Measurements from ENCODE around the gene SLC16A4. TPM values are rescaled to one million over a fixed set of nuclear protein-coding genes. Genes with fewer than 3 reads are reported as not detected.

Gene SLC16A4
- total RNA-seq: 57.8 and 106 TPM in 2 replicates

DNA sequence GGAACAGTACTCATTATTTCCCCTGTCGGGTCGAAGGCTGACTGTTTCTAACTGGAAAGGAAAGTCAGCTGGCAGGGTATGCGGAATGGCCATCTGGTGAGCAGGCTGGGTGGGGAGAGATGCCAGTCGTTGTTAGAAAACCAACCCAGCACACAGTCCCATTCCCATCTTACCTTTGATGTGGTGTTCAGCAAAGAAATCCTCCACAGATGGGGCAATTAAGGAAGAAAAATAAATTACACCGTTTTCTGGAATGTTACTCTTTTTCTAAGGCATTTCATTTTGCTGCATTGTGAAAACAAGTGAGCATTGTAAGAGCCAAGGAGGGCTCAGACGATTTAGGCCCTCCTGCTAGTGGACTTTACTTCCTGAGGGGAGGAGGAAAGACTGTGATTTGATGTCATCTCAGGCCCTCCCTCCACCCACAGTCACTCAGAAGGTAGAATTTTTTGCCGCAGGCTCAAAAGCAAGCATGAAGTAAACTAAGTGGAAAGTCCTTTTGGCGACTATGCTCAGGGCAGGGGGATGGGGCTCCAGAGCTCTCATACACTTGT, at the start of gene SLC16A4:
Gene SLC16A4 (minus strand): TSS at position 335 of the 554 bp plus-strand sequence. CDS start 1,703 bp downstream, outside the sequence.

DNA sequence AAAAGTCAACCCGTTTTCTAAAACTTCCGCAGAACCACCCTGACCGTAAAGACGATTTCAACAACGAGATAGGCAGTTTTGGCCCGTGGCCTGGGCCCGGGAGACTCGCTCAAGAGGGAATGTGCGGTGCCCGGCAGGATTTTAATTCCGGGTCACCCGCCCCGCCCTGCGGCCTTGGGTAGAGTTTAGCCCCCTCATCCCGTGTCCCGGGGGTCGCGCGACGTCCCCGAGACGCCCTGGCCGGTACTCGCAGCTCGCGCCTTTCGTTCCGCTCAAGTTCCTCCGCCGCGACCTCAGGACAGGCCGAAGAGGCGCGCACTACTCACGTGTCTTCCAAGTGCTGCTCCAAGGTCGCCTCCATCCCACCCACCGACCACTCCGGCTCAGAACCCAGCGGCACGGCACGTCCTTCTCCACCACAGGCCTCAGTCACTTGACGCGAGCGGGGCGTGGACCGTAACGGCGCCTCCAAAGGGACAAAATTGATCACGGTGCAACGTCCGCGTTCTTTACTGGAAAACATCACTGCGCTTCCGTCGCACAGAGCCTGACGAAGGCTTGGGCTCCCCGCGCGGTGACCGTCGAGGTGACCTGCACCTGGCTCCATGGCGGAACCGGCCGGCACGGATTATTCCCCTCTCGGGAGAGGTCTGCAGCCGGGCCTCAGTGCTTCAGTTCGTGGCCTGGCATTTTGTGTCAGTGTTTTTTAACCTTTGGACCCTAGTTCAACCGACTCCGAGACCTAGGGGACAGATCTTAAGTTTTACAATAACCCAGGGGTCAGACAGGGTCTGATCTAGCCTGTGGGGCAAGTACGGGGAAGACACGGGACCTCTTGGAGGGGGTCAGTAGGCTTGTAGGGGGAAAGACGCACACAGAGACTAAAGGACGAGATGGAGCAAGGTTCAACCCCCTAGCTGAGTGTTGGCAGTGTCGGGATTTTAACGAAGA, 16.7 kb upstream of the SLC16A4 start, which contains the start of gene LAMTOR5:
Gene LAMTOR5 (minus strand): TSS at position 435 of the 951 bp plus-strand sequence. CDS start 74 bp downstream, at position 361.

DNA sequence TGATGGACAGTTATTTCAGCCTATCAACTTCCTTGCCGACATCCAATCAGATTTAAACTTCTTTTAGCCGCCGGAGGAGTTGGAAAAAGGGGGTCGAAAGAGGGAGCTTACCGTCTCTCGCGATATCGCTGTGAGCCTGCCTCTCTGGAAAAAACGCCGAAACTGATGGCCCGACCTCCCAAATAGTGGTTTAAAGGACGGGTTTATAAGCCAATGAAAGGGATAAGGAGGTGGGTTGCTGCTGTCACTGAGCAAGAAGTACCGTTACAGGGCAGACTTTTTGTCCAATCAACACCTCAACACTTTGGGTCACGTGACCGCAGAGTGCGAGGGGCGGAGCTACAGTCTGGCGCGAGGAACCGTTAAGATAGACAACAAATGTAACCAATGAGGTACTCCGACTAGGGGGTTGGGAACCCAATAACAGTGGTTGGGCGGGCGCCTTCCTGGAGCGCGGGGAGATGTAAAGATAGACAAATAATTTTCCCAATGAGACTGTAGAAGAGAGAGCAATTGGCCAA, 51.9 kb downstream of the SLC16A4 start, which contains the start of gene RBM15:
Gene RBM15 (plus strand): TSS at position 492 of the 521 bp plus-strand sequence. CDS start 29 bp downstream, at position 521.

Other genes with a start within 250 kb of the SLC16A4 start
- gene SLC6A17, start 240.5 kb downstream of the SLC16A4 start, total RNA-seq: 0.14 TPM in 1 of 2 replicates, not detected in the other
- 0.44 and 1.3 TPM in 2 replicates for gene KCNC4, start 180.7 kb downstream of the SLC16A4 start, total RNA-seq
- gene RBM15, start 51.6 kb downstream of the SLC16A4 start, total RNA-seq: 33.3 and 65.6 TPM in 2 replicates
- 65.9 and 73.2 TPM in 2 replicates for gene LAMTOR5, start 16.7 kb upstream of the SLC16A4 start, total RNA-seq
- gene PROK1, start 60.1 kb upstream of the SLC16A4 start, total RNA-seq: not detected in 2 replicates
- gene KCNA10, start 128.1 kb upstream of the SLC16A4 start, total RNA-seq: not detected in 2 replicates
- under 0.01 TPM in 1 of 2 replicates, not detected in the other for gene KCNA2, start 215.3 kb upstream of the SLC16A4 start, total RNA-seq